Activated T-cell treated with anti-CD3 and anti-CD28 coated beads for 4 hours (primary cell): ENCODE results near the gene SETD2.
A peak's percentile ranks its signal among the peaks of the same experiment; 100 is the strongest.

ENCODE experiments used
- DNase-seq: peaks from one replicate; pipeline ENCODE4 v3.0.0-alpha.2; 2020

SETD2 gene

GRCh38 chr3:46978381-46978780 lies 185.5 kb downstream of the SETD2 start:
- DNase-seq = no peak

- DNase-seq = no peak
Measured at GRCh38 chr3:46977811-46978195, 186.1 kb downstream of the SETD2 start.

DNA sequence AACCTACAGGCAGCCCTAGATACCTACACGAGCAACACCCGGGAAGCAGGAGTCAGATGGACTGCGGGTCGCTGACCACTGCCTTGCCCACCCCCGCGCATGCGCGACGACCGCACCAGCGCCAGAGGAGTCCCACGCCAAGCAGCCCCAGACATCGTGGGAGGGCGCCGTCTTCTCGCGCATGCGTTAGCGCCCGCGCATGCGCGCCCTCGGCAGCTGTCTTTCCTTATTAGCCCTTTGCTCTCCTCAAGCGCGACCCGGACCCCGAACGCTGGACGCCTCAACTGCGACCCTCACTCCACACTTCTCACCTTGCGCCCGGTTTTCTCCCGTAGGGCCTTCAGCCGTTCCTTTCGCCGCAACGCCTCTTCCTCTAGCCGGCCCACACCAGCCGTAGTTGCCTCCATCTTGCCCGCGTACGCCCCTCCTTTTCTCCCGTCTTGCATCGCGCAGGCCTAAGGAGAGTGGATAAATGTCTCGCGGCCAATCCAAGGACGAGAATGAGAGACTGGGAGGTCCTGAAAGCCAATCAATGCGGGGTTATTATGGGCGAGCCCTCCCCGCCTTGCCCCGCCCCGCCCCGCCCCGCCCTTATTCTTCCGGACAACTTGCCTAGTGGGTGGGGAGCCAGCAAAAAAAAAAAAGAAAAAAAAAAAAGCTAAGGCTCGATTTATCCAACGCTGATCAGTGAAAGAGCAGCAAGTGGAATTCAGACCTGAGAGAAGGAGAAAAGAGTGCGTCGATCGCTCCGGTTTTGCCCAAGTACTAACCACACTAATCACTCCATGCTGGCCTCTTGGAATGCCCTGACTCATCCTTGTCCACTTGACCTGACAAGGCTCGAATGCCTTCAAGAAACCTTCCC lies 187.4 kb downstream of the SETD2 start, which contains the start of gene CCDC12:
Gene CCDC12 (minus strand): TSS at position 420 of the 865 bp plus-strand sequence. CDS start 13 bp downstream, at position 407.
- peak; percentile 87 for DNase-seq

GRCh38 chr3:46974421-46975171 lies 189.3 kb downstream of the SETD2 start:
- DNase-seq = no peak

DNA sequence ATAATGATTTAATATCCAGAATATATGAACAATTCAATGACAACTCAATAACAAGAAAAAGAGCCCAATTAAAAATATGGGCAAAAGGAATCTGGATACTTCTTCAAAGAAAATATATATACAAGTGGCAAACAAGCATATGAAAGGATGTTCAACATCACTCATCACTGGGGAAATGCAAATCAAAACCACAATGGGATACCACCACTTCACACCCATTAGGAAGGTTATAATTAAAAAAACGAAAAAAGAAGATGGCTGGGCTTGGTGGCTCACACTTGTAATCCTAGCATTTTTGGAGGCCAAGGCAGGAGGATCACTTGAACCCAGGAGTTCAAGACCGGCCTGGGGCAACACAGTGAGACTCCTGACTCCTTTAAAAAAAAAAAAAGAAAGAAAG lies 191.5 kb downstream of the SETD2 start:
- no peak for DNase-seq

- DNase-seq = no peak
Measured at GRCh38 chr3:46971742-46972141, 192.2 kb downstream of the SETD2 start.

DNA sequence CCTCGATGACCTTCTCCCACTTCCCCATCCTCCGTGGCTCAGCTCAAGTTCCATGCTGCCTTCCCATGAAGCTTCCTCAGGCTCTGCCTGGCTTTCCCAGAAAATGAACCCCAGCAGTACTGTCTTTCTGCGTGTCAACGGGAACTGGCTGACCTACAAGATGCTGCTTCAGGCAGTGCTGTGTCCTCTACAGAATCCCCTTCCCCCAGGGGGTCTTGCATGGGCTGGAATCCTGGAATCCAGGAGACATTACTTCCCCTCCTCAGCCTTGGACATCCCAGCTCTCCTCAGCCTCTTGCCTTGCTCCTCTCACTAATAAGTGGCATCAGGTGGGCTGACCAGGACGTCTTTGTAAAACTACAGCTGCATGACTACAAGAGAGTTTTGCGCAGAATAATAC lies 192.8 kb downstream of the SETD2 start:
- DNase-seq = no peak

- no peak for DNase-seq
Measured at GRCh38 chr3:46970391-46971091, 193.4 kb downstream of the SETD2 start.

GRCh38 chr3:46968783-46969428 lies 195.0 kb downstream of the SETD2 start:
- no peak for DNase-seq

- no peak for DNase-seq
Measured at GRCh38 chr3:46966811-46967210, 197.1 kb downstream of the SETD2 start.
